NCI-H1417 treated with DMSO at 0.1 percent for 48 hours (cell line): ENCODE data around the gene CEBPE.

Experiments used
- DNase-seq: peaks from one replicate; lab custom pipeline; 2025; lab: John Stamatoyannopoulos, UW

CEBPE gene

DNA sequence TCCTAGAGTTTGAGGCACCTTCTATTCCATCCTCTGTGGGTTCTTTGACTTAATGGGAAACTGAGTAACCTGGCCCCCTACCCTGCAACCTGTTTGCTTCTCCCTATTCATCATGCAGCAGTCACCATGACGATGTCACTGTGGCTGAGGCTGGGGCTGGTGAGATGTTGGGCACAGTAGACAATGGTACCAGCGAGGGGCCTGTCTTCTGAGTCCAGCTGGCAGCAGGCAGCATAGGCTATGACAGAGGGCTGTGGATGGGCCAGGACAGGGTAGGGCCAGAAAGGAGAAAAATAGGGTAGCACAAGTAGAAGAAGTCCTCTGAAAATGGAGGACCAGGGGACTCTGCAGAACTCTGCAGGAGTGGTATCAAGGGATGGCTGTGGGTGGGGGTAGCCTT lies 16.3 kb downstream of the CEBPE start:
- DNase-seq, result no peak

DNA sequence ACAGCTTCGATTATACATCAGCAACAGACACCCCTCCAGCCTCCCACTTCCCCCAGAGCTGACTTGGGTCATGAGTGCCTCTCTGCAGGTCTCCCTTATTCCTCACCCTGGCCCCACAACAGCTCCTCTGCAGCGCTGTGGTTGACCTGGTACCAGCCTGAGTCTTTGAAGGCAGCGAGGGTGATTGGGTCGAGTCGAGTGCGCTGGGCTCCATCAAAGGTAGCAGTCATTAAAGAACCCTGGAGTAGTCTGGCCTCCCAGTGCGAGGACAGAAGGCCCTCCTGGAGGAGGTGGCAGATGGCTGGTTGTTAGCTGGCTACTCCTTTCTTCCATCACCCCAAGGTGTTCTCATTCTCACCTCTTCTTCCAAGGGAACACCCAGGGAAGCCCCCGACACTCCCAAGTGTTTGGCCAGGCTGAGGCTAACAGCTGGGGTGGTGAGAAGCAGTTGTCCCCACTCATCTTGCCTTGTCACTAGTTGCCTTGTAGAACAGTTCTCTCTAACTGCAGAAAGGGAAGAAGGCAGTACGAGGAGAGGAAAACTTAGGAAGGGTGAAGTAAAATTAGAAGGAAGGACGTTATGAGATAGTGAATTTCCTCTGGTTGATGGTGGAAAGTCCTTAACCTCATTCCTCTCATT lies 16.9 kb downstream of the CEBPE start:
- no peak for DNase-seq

DNA sequence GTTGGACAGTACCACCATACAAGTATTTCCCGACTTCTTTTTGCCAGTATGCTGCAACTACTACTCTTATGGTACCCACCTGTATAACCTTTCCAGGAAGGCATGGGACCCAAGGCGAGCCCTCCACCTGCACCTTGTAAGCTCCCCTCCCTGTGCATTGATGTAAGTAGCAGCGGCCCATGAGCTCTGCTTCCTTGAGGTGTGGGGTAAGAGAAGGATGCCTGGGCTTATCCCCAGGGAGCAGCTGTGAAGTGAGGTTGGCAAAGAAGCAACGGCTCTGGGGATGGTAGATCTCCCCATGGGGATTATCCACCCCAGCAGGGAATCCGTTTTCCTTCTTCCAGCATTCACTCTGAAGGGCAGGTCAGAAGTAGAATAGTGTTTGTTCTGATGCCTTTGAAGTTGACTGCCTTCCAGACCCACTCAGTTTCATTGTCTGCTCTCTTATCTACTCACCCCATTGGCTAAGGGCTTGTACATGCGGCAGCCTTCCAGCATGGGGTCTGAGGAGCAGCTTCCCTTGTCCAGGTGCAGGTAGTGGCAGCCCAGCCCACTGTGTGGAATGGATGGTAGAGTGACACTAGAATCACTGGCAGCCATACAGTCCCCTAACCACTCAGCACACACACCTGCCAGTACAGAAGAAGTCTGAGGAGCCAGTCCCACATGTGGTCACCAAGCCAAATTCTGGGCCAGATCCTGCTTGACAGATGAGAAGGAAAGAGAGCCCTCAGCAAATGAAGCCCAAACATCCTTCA lies 17.7 kb downstream of the CEBPE start:
- no peak for DNase-seq

DNA sequence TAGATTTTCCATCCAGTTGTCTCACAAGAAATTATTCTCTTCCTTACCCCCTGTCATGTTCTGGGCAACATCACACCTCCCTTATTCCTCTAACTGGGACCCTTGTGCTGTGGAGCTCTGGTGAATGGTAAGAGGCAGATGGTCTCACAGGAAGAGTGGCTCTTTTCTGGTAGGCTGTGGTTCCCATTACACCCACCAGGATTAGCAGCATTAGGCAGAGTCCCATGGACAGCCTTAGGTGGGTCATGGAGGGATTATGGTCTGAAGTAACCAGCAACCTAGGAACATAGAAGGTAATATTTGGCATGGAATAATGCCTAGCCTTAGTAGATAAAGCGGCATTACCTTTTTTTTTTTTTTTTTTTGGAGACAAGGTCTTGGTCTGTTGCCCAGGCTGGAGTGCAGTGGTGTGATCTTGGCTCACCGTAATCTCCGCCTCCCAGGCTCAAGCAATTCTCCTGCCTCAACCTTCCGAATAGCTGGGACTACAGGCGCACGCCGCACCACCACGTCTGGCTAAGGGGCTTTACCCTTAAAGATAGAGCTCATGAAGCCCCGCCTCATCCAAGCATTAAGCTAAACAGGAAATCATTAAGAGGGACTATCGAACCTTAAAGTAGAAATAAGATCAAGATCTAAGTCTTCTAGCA lies 19.7 kb downstream of the CEBPE start:
- no peak for DNase-seq

DNA sequence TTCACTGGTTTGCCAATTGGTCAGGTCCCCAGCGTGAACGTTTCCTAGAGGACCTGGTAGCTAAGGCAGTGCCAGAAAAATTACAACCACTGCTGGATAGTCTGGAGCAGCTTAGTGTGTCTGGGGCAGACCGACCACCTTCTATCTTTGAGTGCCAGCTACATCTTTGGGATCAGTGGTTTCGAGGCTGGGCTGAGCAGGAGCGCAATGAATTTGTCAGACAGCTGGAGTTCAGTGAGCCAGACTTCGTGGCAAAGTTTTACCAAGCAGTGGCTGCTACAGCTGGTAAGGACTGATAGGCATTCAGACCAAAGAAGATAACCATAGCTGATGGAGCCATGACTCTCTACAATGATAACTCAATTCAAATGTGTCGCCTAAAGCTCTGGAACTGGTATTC lies 21.3 kb downstream of the CEBPE start:
- DNase-seq, result no peak

DNA sequence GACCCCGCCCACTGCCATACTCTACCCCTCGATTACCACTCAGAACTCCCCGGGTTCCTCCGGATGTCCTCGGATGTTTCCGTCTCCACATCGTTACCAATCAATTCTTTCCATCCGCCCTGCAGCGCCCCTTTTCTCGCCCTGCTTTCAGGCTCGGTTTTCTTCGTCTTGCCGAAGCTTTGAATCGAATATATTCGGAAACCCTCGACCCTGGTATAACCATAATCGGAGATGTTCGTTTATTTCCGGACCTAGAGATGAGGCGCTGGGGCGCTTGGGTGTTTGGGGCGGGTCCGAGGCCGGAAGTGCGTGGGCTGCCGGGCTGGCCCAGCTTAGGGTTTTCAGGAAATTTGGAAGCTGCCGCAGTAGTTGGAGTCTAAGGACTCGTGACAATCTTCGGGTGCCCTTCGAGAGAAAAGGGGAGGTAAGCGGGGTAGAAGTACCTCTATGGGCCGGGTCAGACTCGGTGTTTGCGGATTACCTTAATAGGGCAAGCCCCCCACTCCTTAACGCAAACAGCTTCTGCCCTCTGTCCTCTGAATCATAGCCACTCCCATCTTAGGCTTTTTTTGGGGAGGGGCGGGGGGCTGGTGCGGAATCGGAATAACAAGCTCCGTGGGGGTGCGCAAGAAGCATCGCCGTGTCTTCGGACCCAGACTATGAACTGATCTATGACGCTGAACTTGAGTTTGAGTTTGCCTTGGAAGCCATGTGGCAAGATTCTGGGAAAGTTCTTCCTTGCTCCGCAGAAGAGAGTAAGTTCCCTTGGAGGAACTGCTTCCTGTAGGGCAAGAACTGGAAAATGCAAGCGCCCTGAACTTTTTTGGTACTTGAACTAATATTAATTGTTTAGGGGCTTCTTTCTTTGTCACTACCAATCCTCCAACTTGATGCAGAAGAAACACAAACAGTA lies 23.6 kb downstream of the CEBPE start, which contains the start of gene C14orf119:
Gene C14orf119 (plus strand): TSS at position 310 of the 913 bp plus-strand sequence. CDS start 2,154 bp downstream, outside the sequence.
- no peak for DNase-seq

DNA sequence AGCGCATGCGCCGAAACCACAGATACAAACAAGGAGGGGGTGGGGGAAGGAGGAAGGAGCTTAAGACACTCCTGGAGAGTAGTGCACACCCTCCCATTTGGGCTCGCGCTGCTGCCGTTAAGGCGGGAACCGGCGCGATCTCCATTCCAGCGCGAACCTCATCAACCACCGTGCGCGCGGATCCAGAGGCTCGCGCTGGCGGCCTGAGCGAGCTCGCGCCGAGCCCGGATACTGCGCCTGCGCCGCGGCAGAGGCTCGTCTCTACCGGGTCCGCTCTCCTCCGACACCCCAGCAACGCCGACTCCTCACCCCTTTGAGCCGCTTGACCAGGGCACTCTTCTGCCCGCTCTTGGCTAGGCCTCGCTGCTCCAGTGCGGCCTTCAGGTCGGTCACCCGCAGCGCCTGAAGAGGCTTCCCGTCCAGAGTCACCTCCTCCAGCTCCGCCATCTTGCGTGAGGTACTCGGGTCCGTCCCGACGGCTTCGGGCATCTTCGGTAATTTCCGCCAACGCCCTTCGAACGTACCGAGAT lies 24.3 kb downstream of the CEBPE start, which contains the start of gene ACIN1:
Gene ACIN1 (minus strand): TSS at position 471 of the 530 bp plus-strand sequence. CDS start 24 bp downstream, at position 447.
- DNase-seq, result no peak

DNA sequence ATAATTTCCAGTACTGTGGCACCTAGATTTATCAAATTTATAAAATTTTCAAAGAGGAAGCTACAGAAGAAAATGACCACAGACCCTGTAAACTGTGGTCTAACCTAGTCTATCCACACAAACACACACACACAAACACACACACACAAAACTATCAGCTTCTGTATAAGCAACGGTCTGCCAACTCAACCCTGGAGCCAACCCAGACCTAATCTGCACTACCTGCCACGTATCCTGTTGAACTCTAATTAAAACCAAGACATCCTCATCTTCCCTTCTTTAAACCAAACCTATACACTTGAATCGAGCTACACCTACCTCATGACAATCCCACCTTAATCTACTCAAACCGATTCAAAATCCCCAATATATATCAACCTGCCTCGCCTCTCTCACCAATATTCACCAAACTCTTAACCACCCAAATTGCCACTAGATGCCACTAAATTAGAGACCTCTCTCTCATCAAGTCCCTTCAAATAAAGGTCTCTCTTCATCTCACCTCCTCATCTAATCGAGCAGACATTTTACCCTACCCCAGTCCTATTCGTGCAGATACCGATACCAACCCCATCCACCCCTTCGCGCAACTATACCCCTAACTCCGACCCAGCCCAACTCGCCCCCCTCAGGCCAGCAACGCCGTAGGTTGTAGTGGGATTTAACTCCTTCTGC lies 24.9 kb downstream of the CEBPE start:
- DNase-seq, result no peak

DNA sequence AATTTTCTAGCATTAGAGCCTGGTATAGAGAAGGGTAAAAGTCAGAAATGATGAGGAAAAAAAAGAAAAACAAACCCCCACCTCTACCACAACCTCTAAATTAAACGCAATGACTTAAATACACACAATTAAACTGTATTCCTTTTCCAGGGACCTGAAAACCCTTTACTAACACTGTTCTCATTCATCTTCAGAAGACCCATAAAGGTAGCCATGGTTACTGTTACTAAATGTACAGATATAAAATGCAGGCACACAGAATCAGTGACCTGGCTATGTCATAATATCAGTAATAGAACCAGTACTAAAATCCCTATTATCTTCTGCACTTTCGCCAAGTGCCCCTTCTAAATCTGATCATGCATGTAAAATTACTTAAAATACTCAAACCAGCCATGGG lies 25.5 kb downstream of the CEBPE start:
- DNase-seq, result no peak

DNA sequence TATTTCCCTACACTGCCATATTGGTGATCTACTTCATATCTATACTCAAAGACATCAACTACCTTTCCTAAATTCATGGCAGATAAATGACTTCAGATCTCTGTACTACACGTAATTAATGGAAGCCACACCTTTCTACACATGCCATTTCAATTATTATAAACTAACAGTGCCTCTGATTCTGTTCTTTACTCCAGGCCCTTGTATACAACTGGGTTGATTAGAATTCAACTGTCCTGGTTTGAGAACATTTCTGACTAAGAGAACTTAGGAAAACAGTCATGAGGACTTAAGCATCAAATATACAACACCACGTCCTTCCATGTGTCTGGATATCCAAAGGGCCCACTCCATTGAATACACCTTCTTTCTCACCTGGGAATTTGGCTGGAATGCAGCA lies 26.0 kb downstream of the CEBPE start:
- no peak for DNase-seq

DNA sequence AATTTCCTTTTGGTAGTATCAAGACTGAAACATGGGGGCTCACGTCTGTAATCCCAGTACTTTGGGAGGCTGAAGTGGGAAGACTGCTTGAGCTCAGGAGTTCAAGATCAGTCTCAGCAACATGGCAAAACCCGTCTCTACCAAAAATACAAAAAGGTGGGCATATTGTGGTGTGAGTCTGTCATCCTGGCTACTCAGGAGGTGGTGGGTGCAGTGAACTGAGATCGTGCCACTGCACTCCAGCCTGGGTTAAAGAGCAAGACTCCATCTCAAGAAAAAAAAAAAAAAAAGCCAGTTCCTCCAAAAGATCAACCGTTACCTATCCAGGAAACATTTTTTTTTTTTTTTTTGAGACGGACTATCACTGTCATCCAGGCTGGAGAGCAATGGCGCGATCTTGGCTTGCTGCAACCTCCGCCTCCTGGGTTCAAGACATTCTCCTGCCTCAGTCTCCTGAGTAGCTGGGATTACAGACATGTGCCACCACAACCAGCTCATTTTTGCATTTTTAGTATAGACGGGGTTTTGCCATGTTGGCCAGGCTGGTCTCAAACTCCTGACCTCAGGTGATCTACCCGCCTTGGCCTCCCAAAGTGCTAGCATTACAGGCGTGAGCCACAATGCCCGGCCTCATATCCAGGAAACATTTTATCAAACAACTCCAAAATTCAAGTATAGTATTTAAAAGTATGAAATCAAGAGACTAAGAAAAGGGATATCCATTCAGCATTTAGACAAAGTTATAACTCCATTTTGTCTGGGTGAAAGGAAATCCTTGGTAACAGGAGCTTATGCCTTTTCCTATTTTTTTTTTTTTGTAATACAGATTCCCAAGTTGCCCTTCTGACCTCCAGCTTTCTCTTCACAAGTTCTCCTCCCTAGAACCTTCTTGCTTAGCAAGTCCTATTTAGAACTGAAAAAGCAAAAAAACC lies 27.5 kb downstream of the CEBPE start:
- no peak for DNase-seq

DNA sequence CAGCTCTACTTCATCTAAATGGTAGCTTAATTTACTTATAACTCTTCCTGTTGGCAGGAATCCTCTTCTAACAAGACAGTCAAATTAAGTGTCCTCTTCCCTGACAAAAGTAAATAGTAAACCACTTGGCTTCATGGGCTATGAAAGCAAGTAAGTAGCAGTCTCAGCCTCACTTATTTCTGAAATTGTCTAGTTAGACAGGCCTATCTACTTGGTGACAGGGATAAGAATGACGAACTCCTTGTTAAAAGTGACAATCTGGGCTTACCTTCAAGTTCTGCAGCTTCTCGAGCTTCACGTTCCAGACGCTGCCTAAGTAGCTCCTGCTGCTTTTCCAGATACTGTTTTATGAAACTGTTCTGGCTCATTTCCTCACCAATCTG lies 28.8 kb downstream of the CEBPE start:
- no peak for DNase-seq

DNA sequence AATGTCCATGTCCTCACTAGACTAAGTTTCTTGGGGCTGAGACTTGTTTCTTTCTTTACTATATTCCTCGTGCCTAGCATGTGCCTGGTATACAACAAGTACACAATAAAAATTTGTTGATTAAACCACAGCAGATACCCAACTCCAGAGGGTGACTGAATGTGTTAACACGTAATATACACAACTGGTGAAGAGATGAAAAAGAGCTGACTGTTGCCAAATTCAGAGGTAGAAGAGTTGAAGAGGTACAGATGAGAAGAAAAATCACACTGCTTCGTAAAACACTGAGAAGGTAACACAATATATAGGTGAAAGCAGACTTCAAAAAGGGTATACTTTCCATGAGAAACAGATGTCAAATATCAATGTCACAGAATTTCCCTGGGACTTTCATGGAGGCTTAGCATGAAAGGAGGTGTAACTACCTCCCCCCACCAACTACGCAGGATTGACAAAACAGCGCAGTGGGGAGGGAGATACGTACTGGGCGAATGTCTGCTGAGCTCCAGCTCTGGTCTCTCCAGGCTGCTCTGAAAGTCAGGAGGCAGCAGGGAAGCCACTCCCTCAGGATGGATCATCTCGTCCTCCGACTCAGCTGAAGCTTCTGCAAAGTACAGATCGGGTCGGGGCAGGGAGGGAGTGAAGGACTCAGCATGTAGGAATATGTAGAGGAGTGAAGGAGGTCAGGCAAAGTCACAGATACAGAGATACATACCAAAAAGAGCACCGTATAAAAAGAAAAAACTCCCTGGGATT lies 29.4 kb downstream of the CEBPE start:
- DNase-seq, result no peak

DNA sequence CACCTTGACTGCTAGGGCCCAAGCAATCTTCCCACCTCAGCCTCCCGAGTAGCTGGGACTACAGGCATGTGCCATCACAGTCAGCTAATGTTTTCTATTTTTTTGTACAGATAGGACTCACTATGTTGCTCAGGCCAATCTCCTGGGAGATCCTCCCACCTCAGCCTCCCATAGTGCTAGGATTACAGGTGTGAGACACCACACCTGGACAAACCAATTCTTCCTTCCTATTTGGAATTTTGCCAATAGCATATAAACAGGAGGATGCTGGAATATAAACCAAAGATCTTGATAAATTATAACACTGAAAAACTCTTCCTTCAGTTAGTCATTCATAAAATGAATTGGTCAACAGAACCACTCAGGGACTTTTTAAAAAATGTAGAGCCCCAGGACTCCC lies 32.5 kb downstream of the CEBPE start:
- DNase-seq, result no peak

DNA sequence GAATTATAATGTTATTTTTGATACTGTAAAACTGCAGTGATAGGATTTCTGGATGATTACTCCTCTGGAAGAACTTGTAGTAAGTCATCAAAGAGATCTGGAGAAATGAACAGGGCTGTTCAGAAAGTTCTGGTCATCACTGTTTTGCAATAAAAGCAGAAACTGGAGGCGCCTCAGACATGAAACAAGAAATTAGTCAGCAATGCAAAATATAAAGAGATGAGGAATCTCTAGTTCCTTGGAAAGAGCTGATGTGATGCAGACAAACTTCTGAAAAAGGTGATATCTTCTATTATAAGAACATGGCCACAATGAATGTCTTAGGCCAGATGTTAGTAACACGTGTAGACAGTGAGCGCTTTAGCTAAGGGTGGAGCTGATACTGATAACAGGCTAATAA lies 33.6 kb downstream of the CEBPE start:
- no peak for DNase-seq

DNA sequence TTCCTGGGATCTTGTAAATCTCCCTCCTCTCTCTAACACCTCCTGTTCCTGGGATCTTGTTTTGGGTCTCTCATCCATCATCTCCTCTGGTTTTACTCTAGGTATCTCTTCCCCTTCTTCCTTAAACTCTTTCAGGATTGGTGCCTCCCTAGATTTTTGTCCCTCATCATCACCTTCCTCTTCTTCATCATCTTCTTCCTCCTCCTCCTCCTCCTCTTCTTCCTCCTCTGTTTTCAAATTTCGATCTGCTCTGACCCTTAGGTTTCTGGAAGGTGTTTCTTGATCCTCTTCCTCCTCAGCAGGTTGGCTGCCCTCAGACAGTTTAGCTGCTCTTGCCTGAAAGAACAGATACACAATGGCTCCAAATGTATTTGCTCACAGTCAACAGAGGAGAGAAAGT lies 38.6 kb downstream of the CEBPE start:
- DNase-seq, result no peak

DNA sequence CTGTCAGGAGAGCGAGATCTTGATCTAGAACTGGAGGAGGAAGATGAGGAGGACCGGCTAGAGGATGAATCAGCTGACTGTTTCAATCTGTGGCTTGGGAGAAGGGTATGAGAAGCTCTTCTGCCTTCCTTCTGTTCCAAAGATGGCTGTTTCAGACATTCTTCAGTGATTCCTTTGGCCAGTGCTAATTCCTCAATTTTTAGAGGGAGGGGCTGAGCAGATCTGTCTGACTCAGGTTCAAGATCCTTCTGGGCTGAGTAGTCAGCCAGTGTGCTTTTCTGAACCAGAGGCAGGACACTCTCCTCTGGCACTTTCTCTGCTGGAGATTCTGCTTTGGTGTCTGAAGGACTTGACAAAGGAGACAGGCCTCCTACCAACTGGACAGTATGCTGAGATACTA lies 39.3 kb downstream of the CEBPE start:
- no peak for DNase-seq

DNA sequence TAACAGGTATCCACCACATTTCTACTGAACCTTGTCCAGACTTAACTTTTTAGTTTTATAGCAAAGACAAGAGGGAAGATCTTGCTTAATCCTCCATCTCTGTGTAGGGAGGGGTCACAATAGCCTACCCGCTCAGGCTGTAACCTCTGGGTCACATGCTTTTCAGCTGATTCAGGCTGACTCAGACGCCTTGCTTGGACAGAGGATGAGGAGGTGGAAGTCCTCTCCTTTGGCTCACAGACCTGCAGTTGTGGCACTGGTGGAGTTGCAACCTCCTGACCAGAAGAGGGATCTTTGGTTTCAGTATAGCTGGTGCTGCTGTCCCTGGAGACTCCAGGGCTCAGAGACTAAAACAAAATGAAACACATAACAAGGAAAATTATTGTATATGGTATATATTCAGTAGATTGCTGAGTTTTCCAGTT lies 40.4 kb downstream of the CEBPE start:
- no peak for DNase-seq

DNA sequence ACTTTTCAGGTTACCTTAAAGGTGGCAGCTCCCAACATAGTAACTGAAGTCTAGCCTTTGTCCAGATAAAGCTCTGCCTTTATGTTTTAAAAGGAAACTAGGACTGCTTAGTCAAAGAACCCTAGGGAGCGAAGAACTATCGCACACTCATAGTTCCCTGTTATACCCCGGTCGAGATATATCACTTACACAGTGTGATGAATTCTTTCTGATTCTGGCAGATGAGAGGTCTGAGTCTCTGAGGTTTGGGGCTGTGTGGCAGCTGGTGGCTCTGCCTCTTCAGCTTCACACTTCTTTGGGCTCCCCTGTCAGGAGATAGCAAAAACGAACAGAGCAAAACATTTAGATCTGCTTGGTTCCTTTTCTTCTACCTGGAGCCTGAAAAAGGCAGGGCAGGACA lies 41.1 kb downstream of the CEBPE start:
- DNase-seq, result no peak
